GM12864 (cell line): ENCODE results near the gene ZNF584.

ENCODE experiments used
- DNase-seq: peaks from one replicate; pipeline ENCODE4 v3.0.0-alpha.2; 2011; ENCODE audit warnings: low read depth
- H3K4me3 ChIP-seq: 2 replicates; pipeline ENCODE4 v1.5.1; 2011; ENCODE audit warnings: mild to moderate bottlenecking, low read depth, low read length, control low read depth
- CTCF ChIP-seq: IDR thresholded peaks from 2 replicates; pipeline ENCODE4 v1.5.1; 2011; ENCODE audit warnings: low read depth, mild to moderate bottlenecking, moderate library complexity, low read length, control low read depth, inconsistent platforms; ENCODE audit errors: missing control alignments

Gene ZNF584

GRCh38 chr19:58395979-58396627 is 12.3 kb upstream of the ZNF584 start:
- DNase-seq: no peak
- no peak overlapping the region for H3K4me3 ChIP-seq
- no peak for TF ChIP-seq CTCF

GRCh38 chr19:58396691-58397532 is 11.5 kb upstream of the ZNF584 start:
- DNase-seq: no peak
- no peak overlapping the region for H3K4me3 ChIP-seq

GRCh38 chr19:58397533-58398037 is 10.9 kb upstream of the ZNF584 start:
- no peak overlapping the region for H3K4me3 ChIP-seq

More at GRCh38 chr19:58396691-58397532, 11.5 kb upstream of the ZNF584 start:
- no peak for TF ChIP-seq CTCF

GRCh38 chr19:58398087-58398486 is 10.4 kb upstream of the ZNF584 start:
- DNase-seq: no peak
- H3K4me3 ChIP-seq: no peak overlapping the region
- TF ChIP-seq CTCF: no peak

More at GRCh38 chr19:58397533-58398037, 10.9 kb upstream of the ZNF584 start:
- TF ChIP-seq CTCF: no peak
- DNase-seq: no peak

GRCh38 chr19:58398545-58398944 is 9.9 kb upstream of the ZNF584 start:
- TF ChIP-seq CTCF: no peak
- DNase-seq: no peak
- no peak overlapping the region for H3K4me3 ChIP-seq

GRCh38 chr19:58399903-58400302 is 8.5 kb upstream of the ZNF584 start:
- TF ChIP-seq CTCF: no peak
- H3K4me3 ChIP-seq: no peak overlapping the region
- no peak for DNase-seq
